Mammary epithelial cell (primary cell): ENCODE data around the gene PNMA1.

Experiments
- EZH2 ChIP-seq: IDR thresholded peaks from 2 replicates; pipeline ENCODE4 v1.6.1; 2012; ENCODE audit warnings: low read length, inconsistent platforms, borderline replicate concordance
- TF ChIP-seq, protein P1 (sequence below), 2 donors: IDR thresholded peaks in 1 of 2; conservative IDR thresholded peaks in 1 of 2; 2 replicates each; pipeline ENCODE4 v1.5.1; 2011 to 2012; ENCODE audit warnings: inconsistent platforms in 2 of 2, low read length in 2 of 2, mild to moderate bottlenecking in 2 of 2, control low read depth in 1 of 2, low read depth in 1 of 2; ENCODE audit not compliant: insufficient read depth in 1 of 2; ENCODE audit errors: extremely low read depth in 1 of 2

DNA sequence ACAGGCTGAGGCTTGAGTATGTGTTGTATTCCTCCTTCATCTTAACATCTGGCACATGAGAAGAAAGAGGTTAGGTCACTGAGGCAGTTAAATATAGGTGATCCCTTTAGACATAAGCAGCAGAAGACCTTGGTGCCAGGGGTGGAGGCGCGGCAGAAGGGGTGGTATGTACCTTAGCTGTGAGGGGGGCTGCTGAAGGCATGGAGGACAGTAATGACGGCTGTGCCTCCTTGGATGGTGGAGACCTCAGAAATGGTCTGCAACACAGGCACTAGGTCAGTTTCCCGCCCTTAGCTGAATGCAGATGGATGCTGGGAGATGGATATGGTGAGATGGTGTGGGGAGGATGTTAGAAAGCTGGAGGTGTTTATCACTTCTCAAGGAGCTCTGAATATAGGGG, 1.5 kb upstream of the PNMA1 start:
- TF ChIP-seq, protein P1, sequence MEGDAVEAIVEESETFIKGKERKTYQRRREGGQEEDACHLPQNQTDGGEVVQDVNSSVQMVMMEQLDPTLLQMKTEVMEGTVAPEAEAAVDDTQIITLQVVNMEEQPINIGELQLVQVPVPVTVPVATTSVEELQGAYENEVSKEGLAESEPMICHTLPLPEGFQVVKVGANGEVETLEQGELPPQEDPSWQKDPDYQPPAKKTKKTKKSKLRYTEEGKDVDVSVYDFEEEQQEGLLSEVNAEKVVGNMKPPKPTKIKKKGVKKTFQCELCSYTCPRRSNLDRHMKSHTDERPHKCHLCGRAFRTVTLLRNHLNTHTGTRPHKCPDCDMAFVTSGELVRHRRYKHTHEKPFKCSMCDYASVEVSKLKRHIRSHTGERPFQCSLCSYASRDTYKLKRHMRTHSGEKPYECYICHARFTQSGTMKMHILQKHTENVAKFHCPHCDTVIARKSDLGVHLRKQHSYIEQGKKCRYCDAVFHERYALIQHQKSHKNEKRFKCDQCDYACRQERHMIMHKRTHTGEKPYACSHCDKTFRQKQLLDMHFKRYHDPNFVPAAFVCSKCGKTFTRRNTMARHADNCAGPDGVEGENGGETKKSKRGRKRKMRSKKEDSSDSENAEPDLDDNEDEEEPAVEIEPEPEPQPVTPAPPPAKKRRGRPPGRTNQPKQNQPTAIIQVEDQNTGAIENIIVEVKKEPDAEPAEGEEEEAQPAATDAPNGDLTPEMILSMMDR (conservative IDR thresholded peaks at IDR 0.05 in 1 of 2, IDR thresholded peaks at IDR 0.05 in 1 of 2; ENCODE audit: extremely low read depth in 1 of 2, insufficient read depth in 1 of 2, low read depth in 1 of 2, low read length in 2 of 2): no peak
- TF ChIP-seq EZH2: no peak
